ENCODE measurements around the gene STAG1. TPM values are rescaled to one million over a fixed set of nuclear protein-coding genes. Genes with fewer than 3 reads are reported as not detected.

Gene STAG1
- total RNA-seq, 1 donor: 58.6 TPM

DNA sequence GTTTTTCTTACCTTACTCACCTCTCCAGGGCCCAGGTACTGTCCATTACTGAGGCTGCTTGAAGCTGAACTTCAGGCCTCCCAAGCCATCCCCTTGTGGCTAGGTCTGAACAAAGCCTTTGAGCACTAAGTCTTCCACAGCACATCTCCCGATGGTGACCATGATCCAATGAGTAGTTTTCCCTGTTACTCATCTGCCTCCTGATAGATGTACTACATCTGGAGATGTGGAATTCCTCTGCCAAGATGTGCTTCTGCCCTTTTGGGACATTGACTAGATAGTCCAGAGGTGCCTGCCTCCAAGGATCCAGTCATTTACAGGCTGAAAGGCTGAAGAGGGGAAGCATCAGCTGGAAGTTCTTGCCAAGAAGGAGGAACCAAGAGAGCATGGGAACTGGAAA, 37.8 kb upstream of the STAG1 start:
- Histone ChIP-seq H3K27ac (ENCODE audit: low read depth, low read length) (no peak overlapping the region), H3K27me3 (ENCODE audit: insufficient read depth, low read length) (no peaks in the 10 kb centered on the region), H2AFZ (ENCODE audit: low read length) (no peak overlapping the region), H3K4me2 (ENCODE audit: insufficient read depth, low read length) (no peak overlapping the region), H3K4me1 (ENCODE audit: insufficient read depth, low read length) (peaks cover 16% of the 10 kb centered on the region), H3K36me3 (ENCODE audit: insufficient read depth, low read length) (no peaks in the 10 kb centered on the region), H3K79me2 (ENCODE audit: insufficient read depth, low read length) (no peaks in the 10 kb centered on the region), H3K9me3 (ENCODE audit: low read depth, low read length) (no peaks in the 10 kb centered on the region), H3K4me3 (ENCODE audit: insufficient read depth, low read length) (no peak overlapping the region), H4K20me1 (ENCODE audit: insufficient read depth, low read length) (no peaks in the 10 kb centered on the region)
- TF ChIP-seq, protein P1, sequence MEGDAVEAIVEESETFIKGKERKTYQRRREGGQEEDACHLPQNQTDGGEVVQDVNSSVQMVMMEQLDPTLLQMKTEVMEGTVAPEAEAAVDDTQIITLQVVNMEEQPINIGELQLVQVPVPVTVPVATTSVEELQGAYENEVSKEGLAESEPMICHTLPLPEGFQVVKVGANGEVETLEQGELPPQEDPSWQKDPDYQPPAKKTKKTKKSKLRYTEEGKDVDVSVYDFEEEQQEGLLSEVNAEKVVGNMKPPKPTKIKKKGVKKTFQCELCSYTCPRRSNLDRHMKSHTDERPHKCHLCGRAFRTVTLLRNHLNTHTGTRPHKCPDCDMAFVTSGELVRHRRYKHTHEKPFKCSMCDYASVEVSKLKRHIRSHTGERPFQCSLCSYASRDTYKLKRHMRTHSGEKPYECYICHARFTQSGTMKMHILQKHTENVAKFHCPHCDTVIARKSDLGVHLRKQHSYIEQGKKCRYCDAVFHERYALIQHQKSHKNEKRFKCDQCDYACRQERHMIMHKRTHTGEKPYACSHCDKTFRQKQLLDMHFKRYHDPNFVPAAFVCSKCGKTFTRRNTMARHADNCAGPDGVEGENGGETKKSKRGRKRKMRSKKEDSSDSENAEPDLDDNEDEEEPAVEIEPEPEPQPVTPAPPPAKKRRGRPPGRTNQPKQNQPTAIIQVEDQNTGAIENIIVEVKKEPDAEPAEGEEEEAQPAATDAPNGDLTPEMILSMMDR (IDR thresholded peaks at IDR 0.05; ENCODE audit: extremely low read depth, low read depth, low read length): no peak
- DNase-seq (ENCODE audit: insufficient read length, low spot score, missing footprints): no peak

DNA sequence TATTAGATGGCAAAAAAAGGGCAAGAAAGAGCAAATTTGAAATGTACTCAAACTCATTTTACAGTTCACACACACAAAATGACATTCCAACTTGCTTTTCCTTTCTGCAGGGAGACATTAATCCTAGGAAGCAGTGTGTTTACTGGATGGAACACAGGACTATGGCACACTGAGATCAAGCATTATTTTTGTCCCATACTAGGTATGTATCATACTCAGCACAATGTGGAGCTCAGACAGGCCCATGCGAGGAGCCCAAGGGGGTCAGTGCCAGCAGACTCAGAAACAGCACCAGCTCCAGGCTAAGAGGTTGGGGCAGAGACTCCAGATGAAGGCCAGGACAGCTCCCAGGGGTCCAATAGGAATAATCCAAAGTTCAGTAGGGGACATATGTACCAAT, 36.0 kb upstream of the STAG1 start:
- no peaks in the 10 kb centered on the region for H3K79me2 ChIP-seq (ENCODE audit: insufficient read depth, low read length)
- no peak overlapping the region for H3K27ac ChIP-seq (ENCODE audit: low read depth, low read length)
- DNase-seq (ENCODE audit: insufficient read length, low spot score, missing footprints): no peak
- H3K36me3 ChIP-seq (ENCODE audit: insufficient read depth, low read length): no peaks in the 10 kb centered on the region
- H3K4me1 ChIP-seq (ENCODE audit: insufficient read depth, low read length): peaks cover 20% of the 10 kb centered on the region
- no peaks in the 10 kb centered on the region for H3K9me3 ChIP-seq (ENCODE audit: low read depth, low read length)
- TF ChIP-seq, protein P1 (IDR thresholded peaks at IDR 0.05; ENCODE audit: extremely low read depth, low read depth, low read length): no peak
- no peak overlapping the region for H3K4me3 ChIP-seq (ENCODE audit: insufficient read depth, low read length)
- H2AFZ ChIP-seq (ENCODE audit: low read length): no peak overlapping the region
- H3K4me2 ChIP-seq (ENCODE audit: insufficient read depth, low read length): no peak overlapping the region
- H4K20me1 ChIP-seq (ENCODE audit: insufficient read depth, low read length): no peaks in the 10 kb centered on the region
- H3K27me3 ChIP-seq (ENCODE audit: insufficient read depth, low read length): no peaks in the 10 kb centered on the region

DNA sequence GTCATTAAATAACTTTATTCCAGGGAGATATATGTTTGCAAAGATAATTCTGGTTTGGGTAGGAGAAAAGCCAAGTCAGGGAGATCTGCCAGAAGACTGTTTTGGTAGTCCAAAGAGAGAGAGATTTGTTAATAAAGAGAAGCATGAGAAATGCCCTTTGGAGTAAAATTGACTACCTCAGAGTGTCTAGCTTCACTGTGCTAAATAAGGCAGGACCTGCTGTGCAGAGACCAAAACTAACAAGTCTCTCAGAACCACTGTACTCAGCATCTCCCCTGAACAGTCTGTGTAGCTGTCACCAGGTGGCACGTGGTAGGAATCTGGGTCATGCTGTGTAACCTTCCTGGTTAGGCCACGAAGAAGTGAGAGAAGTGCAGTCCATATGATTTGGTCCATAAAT, 35.2 kb upstream of the STAG1 start:
- Histone ChIP-seq H3K27ac (ENCODE audit: low read depth, low read length) (peak overlapping the region; percentile 51), H3K9me3 (ENCODE audit: low read depth, low read length) (no peaks in the 10 kb centered on the region), H3K4me2 (ENCODE audit: insufficient read depth, low read length) (peak overlapping the region; percentile 71), H3K79me2 (ENCODE audit: insufficient read depth, low read length) (no peaks in the 10 kb centered on the region), H2AFZ (ENCODE audit: low read length) (peak overlapping the region; percentile 32), H3K36me3 (ENCODE audit: insufficient read depth, low read length) (no peaks in the 10 kb centered on the region), H4K20me1 (ENCODE audit: insufficient read depth, low read length) (no peaks in the 10 kb centered on the region), H3K4me3 (ENCODE audit: insufficient read depth, low read length) (peak overlapping the region; percentile 52), H3K4me1 (ENCODE audit: insufficient read depth, low read length) (peaks cover 20% of the 10 kb centered on the region), H3K27me3 (ENCODE audit: insufficient read depth, low read length) (no peaks in the 10 kb centered on the region)
- DNase-seq (ENCODE audit: insufficient read length, low spot score, missing footprints): peak; percentile 65
- TF ChIP-seq, protein P1 (IDR thresholded peaks at IDR 0.05; ENCODE audit: extremely low read depth, low read depth, low read length): no peak

DNA sequence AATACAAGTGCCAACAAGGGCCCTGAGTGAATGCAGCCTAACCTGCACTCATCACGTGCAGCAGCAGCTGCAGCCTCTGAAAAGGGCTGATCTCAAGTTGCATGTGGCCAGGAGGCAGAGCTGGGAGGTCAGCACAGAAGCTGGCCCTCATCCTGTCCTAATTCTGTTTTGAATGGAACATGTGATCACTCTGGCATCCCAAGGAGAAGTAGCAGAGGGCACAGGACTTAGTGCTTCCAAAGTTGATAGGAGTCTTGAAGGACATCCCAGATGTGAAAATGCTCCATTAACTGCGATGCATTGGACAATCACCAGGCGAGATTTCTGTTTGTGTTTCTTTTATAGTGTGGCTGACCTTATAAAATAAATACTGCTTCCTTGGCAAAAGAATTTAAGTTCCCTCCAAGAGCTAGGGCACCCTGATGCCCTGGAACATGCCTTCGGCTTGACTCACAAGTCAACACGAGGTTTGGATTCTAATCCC, 31.6 kb upstream of the STAG1 start:
- no peaks in the 10 kb centered on the region for H3K27me3 ChIP-seq (ENCODE audit: insufficient read depth, low read length)
- TF ChIP-seq, protein P1 (IDR thresholded peaks at IDR 0.05; ENCODE audit: extremely low read depth, low read depth, low read length): no peak
- no peak overlapping the region for H3K4me3 ChIP-seq (ENCODE audit: insufficient read depth, low read length)
- peaks cover 20% of the 10 kb centered on the region for H3K4me1 ChIP-seq (ENCODE audit: insufficient read depth, low read length)
- H2AFZ ChIP-seq (ENCODE audit: low read length): peak overlapping the region; percentile 14
- no peaks in the 10 kb centered on the region for H3K9me3 ChIP-seq (ENCODE audit: low read depth, low read length)
- no peaks in the 10 kb centered on the region for H3K36me3 ChIP-seq (ENCODE audit: insufficient read depth, low read length)
- H3K4me2 ChIP-seq (ENCODE audit: insufficient read depth, low read length): no peak overlapping the region
- no peak overlapping the region for H3K27ac ChIP-seq (ENCODE audit: low read depth, low read length)
- no peak for DNase-seq (ENCODE audit: insufficient read length, low spot score, missing footprints)
- no peaks in the 10 kb centered on the region for H3K79me2 ChIP-seq (ENCODE audit: insufficient read depth, low read length)
- no peaks in the 10 kb centered on the region for H4K20me1 ChIP-seq (ENCODE audit: insufficient read depth, low read length)
